HG03354 (cell line): ENCODE measurements around the gene RAVER2.
"Not testable (repeated sequence)": the region's sequence is repeated elsewhere in the genome, so short reads cannot be mapped to it uniquely, and the experiment has no call there.

Experiments used
- ATAC-seq: cut with Tn5 transposase; IDR thresholded peaks from one replicate; pipeline ENCODE4 v1.9.1; 2021; ENCODE audit warnings: mild to moderate bottlenecking; ENCODE audit not compliant: unreplicated experiment, poor library complexity, severe bottlenecking

The RAVER2 gene, protein sequence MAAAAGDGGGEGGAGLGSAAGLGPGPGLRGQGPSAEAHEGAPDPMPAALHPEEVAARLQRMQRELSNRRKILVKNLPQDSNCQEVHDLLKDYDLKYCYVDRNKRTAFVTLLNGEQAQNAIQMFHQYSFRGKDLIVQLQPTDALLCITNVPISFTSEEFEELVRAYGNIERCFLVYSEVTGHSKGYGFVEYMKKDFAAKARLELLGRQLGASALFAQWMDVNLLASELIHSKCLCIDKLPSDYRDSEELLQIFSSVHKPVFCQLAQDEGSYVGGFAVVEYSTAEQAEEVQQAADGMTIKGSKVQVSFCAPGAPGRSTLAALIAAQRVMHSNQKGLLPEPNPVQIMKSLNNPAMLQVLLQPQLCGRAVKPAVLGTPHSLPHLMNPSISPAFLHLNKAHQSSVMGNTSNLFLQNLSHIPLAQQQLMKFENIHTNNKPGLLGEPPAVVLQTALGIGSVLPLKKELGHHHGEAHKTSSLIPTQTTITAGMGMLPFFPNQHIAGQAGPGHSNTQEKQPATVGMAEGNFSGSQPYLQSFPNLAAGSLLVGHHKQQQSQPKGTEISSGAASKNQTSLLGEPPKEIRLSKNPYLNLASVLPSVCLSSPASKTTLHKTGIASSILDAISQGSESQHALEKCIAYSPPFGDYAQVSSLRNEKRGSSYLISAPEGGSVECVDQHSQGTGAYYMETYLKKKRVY

DNA sequence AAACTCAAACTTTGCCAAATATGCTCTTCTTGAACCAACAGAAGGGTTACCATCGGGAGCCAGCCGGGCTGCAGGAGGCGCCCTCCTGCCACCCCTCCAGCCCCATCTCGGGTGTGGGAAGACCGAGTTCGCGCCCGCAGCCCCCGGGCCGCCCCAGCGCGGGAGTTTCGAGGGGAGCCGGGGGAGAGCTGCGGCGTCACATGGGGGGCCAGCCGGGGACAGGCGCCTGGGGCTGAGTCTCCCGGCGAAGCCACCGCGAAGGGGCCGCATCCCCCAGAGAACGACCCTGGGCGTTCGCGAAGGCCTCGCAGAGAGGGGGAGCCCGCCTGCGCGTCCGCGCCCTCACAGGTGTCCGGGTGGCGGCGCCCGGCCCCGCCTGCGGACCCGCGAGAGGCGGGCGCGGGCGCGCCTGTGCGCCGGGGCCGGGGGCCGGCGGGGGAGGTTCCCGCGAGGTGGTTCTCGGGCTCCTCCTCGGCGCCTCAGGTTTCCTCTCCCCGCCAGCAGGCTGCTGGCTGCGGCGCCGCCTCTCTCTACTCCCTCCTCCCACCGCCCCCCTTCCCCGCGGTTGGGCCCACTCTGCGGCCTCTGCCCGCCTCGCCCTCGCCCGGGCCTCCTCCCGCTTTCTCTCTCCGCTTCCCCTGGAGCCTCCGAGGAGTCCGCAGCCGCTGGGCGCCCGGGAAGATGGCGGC is at the start of gene RAVER2:
TSS of gene RAVER2 (plus strand) at position 584 of the 689 bp plus-strand sequence. CDS start at position 682, 98 bp downstream.
- ATAC-seq = peak; percentile 58

DNA sequence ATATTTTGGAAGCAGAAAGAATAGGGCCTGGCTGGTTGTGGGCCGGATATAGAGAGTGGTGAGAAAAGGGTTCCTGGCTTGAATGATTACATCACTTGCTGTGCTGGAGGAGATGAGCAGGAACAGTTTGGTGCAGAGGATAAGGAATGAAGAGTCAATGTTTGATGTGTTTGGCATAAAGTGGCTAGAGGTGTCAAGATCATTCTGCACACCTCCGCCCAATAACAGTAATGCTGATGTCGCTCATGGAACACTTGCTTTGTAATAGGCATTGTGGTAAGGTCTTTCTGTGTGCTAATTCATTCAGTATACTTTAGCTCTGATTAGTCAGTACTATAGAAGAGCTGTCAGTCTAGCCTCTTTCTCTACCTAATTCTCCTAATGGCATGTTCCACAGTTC is 48.0 kb upstream of the RAVER2 start:
- ATAC-seq = no peak

GRCh38 chr1:64699327-64699726 is 45.5 kb upstream of the RAVER2 start:
- no peak for ATAC-seq

GRCh38 chr1:64701071-64701470 is 43.8 kb upstream of the RAVER2 start:
- ATAC-seq = no peak

GRCh38 chr1:64701886-64702285 is 43.0 kb upstream of the RAVER2 start:
- no peak for ATAC-seq

- not testable (repeated sequence) for ATAC-seq
Measured at GRCh38 chr1:64702670-64703069, 42.2 kb upstream of the RAVER2 start.

- ATAC-seq = no peak
Measured at GRCh38 chr1:64703600-64703999, 41.3 kb upstream of the RAVER2 start.

GRCh38 chr1:64705591-64705990 is 39.3 kb upstream of the RAVER2 start:
- no peak for ATAC-seq

GRCh38 chr1:64711266-64711665 is 33.6 kb upstream of the RAVER2 start:
- ATAC-seq = no peak

DNA sequence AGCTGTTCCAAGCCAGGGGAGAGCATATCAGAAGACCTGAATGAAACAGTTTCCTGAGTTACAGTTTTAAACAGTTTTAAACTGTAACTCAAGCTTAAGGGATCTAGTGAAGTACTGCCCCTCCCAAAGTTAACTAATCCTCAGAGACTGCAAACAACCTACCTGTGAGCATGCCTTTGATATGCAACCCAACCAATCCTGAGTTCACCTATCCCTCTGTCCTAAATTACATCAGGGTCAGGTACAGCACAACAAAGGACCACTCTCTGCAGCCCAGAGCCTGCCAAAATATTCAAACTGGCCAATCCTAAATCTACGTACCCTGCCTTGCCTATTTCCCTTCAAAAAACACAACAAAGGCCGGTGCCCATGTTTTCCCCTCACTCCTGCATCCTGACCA is 32.8 kb upstream of the RAVER2 start:
- ATAC-seq = no peak

DNA sequence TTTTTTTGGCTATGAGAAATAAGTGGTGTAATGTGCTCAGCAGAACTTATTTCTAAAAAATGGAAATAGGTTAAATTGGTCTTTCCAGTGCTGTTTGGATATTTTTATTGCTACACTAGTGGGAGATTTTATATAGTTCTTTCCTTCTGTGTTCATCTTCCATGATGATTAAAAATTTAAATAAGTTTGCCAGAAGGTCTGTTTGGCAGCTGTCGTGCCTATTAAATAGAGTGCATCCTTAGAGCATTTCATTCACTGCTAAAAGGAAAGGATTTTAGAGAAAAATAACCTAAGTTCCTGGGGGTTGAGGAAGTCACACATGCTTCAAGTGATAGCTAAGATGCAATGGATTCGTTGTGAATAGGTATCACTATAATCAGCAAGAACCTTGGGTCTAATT is 29.7 kb upstream of the RAVER2 start:
- ATAC-seq = no peak

DNA sequence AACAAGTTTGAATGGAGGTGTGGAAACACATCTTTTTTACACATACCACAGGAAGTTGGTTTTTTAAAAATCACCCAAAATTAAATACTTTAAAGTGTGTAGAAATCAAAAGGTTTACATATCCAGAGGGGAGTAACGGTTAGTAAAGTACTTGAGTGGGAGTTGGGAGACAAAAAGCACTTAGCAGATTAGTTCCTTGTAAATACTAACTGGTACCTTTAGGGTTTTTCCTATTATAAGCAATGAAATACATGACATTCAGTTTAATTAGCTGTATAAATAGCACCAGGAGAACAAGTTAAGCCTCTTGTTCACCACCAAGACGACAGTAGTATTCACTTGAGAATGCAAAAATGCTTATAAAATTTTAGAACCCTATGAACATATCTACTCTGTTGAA is 23.7 kb upstream of the RAVER2 start:
- no peak for ATAC-seq

DNA sequence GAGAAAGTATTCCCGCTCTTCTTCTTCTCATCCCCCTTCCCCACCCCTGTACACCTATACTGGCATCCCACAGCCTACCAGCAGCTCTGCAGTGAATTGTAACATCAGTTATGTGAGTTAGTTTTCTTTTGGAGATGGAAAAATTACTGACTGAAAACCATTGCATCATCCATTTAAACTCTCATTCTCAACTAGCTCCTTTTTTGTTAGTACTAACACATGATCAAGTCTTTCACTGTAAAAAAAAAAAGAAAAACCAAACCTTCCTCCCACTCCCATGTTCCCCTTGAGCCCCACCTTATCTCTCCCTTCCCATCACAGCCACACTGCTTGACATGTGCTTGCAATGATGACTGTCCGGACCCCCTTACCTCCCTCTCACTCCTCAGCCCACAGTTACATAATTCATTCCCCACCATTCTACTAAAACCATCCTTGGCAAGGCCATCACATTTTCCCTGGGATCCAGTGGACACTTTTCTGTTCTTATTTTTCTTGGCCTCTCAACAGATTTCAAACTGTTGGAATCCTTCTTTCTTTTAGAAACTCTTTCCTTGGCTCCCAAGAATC is 23.2 kb upstream of the RAVER2 start:
- no peak for ATAC-seq

DNA sequence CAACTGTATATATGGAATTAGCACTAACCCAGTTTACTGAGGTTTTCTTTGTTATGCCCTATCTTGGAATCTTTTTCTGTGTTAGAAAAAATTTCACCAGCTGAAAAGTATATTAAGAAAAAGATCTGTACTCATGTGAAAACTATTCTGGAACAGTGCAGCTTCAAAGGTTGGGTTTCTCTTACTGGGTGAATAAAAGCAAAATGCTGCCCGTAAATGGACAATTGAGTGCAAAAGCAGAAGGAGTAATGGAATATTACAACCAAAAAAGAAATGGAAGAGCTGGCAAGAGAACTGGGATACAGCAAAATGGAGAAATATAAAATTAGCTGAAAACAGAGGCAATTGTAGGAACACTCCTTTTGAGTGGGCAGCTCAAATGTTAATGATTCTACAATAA is 17.0 kb upstream of the RAVER2 start:
- no peak for ATAC-seq

- ATAC-seq = no peak
Measured at GRCh38 chr1:64733581-64734286, 11.1 kb upstream of the RAVER2 start.

- no peak for ATAC-seq
Measured at GRCh38 chr1:64734287-64734652, 10.6 kb upstream of the RAVER2 start.

GRCh38 chr1:64740687-64741086 is 4.2 kb upstream of the RAVER2 start:
- ATAC-seq = not testable (repeated sequence)

- no peak for ATAC-seq
Measured at GRCh38 chr1:64743954-64744491, 852 bp upstream of the RAVER2 start.

GRCh38 chr1:64745181-64745985 is 508 bp downstream of the RAVER2 start:
- peak; percentile 35 for ATAC-seq
